HG02642 (cell line): Measurements from ENCODE around the gene BLM.
A peak's percentile ranks its signal among the peaks of the same experiment; 100 is the strongest.
"Not testable (repeated sequence)": the region's sequence is repeated elsewhere in the genome, so short reads cannot be mapped to it uniquely, and the experiment has no call there.

ENCODE experiments used
- ATAC-seq: cut with Tn5 transposase; IDR thresholded peaks from one replicate; pipeline ENCODE4 v1.9.1; 2021; ENCODE audit warnings: mild to moderate bottlenecking; ENCODE audit not compliant: unreplicated experiment, poor library complexity

Gene BLM

DNA sequence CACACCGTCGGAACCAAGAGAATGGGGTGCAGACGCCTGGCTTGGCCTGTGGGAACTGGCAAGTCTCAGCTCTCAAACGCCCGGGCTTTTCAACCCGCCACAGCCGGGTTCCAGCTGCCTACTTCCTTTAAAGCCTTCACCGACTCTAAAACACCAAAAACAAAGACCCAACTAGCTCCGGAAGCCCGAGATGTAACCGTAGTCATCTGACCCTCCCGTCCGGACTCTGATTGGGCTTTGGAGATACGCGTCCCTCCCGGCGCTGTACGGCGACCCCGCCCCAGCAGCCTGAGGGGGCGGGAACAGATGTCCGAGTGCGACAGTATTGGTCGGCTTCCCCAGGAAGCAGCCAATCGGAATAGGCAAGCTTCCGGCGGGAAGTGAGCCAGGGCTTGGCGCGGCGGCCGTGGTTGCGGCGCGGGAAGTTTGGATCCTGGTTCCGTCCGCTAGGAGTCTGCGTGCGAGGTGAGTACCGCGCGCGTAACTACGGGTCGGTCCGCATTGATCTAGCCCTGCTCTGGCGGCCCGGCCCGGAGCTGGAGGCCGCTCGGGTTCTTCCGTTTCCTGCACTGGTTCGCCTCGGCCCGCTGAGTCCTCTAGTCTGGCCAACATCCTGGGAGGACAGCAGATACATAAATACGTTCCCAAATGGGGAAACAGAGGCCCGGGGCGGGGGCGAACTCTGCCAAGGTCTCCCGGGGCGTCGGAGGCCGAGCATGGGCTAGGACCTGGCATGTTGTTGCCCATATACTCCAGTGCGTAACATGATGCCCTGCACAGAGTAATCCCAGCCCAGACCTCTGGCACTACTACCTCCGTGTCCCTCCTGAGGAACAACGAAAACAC lies at the start of gene BLM:
TSS of gene BLM (plus strand) at position 371 of the 846 bp plus-strand sequence. CDS start 30,047 bp downstream, outside the sequence.
- ATAC-seq: peak; percentile 99

GRCh38 chr15:90667755-90668345 lies 49.3 kb upstream of the BLM start:
- not testable (repeated sequence) for ATAC-seq

GRCh38 chr15:90670631-90671030 lies 46.5 kb upstream of the BLM start:
- ATAC-seq: not testable (repeated sequence)

DNA sequence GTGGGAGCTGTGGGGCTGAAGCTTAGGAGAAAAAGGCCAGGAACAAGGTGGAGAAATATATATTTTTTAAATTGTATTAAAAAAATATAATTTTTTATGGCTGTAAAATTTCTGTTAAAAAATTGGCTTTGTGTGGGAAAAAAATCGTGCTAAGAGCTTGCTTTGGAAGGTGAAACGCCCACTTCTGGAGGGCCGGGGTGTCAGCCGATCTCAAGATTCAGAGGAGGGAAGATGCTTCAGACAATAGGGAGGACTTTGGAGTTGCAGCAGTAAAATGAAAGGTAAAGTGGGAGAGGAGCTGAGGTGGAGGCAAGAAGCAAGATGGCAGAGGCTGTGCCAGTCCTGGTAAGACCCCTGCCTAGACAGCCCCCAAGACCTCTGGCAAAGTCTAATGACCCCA lies 45.9 kb upstream of the BLM start:
- no peak for ATAC-seq

GRCh38 chr15:90673357-90673756 lies 43.8 kb upstream of the BLM start:
- ATAC-seq: not testable (repeated sequence)

- no peak for ATAC-seq
Observed at GRCh38 chr15:90674476-90674875, 42.7 kb upstream of the BLM start.

DNA sequence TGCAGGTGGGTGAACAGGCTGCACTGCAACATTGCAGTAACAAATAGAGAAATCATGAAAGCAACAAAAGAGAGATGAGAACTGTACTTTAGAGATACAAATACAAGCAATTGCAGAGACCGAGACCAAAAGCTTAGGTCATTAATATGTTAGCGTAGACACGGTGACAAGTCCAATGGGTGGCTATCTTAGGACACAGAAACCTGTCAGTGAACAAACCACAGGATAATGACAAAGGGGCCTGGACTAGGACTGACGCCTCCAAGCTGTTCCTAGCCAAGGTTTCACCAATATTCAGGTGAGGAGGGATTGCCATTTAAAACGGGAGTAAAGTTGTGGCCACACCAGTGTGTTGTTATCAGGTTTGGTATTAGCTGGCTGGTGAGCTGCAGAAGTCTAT lies 41.7 kb upstream of the BLM start:
- no peak for ATAC-seq

DNA sequence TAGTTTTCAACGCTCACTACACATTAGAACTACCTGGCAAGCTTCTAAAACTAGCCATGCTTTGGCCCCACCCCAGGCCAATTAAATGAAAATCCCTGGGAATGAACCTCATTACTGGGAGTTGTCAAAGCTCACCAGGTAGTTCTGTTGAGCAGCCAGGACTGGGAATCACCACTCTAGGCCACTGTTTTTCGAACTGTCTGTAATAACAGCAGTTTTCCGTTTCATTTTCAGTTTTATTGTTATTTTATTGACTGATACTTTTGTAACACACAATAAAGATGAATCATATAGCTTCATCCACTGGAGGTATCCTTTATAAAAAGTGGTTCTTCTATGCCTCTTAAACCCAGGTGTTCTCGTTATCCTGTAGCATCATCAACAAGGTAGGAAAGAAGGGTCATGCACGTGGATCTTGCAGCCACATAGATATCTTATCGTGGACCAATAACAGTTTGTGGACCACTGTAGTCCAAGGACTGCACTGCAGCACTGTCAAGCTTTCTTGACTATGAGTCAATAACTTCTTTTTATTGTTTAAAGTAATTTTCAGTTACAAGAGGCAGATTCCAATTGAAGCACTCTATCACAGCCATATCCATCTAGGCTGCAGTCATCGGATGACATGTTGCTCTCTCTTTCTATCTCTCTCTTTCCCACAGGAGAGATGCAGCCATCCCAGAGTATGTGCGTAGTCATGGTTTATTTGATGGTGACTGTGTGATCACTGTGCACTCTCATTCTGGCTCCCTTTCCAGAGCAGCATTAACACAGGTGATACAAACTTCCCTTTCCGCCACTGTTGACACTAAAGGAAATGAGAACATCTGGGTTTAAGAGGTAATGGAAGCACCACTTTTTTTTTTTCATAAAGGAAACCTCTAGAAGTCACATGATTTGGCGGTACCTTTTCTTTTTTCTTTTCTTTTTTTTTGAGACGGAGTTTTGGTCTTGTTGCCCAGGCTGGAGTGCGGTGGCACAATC lies 39.0 kb upstream of the BLM start:
- ATAC-seq: no peak

DNA sequence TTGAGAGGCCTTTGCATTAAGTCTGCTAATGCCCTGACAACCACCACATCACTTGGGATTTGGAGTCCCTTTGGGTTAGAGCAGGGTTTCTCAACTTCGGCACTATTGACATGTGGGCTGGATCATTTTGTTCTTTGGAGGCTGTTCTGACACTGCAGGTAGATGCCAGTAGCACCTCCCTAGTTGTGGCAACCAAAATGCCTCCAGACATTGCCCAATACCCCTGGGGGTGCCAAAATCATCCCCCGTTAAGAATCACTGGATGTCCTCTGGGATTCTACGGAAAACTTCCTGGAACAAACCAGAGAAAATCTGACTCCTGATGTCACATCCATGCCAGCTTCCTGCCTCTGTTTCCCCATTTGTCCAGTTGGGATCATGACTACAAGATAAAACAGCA lies 37.2 kb upstream of the BLM start:
- no peak for ATAC-seq

GRCh38 chr15:90680371-90680935 lies 36.7 kb upstream of the BLM start:
- no peak for ATAC-seq

- no peak for ATAC-seq
Observed at GRCh38 chr15:90681056-90681455, 36.1 kb upstream of the BLM start.

DNA sequence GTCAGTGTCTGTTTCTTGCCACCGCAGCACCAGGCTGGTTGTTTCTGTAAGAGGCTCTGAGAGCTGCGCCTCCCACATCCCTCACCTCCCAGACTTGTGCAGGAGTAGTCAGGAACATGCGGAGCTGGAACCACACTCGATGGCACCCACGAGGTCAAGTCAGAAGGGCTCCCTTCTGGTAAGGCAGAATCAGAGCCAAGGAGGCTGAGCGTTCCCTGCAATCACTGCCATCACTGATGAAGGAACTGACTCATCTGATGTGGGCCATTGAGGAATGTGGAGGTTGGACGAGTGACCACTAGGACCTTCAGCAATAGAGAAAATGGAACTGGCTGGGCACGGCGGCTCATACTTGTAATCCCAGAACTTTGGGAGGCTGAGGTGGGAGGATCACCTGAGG lies 35.7 kb upstream of the BLM start:
- ATAC-seq: no peak

- ATAC-seq: no peak
Observed at GRCh38 chr15:90683371-90683770, 33.8 kb upstream of the BLM start.

GRCh38 chr15:90683876-90684275 lies 33.3 kb upstream of the BLM start:
- ATAC-seq: no peak

- ATAC-seq: no peak
Observed at GRCh38 chr15:90684281-90684680, 32.9 kb upstream of the BLM start.

DNA sequence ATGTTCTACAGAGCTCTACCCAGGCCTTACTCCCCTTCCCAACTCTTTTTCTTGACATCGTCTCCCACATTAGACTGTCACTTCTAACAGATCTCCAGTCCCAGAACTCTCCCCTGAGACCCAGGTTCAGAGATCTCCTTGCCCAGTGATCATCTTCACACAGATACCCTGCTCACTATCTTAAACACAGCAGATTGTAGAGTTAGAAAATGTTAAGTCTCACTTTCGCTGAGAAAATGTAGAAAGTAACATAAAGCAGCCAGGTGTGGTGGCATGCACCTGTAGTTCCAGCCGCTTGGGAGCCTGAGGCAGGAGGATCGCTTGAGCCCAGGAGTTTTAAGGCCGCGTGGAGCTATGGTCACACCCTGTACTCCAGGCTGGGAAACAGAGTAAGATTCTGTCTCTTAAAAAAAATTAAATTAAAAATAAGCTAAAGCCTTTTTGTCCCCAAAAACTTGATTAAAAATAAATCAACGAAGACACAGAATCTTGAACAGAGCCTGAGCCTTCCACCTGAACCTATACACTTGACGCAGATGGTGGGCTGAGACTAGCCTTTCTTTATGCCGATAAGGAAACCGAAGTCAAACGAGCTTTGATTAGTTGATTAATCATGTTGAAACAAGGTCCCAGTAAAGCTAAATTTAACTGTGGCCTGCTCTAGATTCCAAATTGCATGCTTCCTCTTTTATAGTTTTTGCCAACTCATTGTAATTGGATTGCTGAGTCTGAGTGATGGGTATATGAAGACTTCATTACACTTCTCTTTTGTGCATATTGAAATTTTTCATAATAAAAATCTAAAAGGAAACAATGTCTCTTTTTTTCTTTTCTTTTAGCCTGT lies 31.3 kb upstream of the BLM start:
- ATAC-seq: peak; percentile 27

- peak; percentile 74 for ATAC-seq
Observed at GRCh38 chr15:90686435-90687218, 30.5 kb upstream of the BLM start.

- not testable (repeated sequence) for ATAC-seq
Observed at GRCh38 chr15:90689326-90689961, 27.7 kb upstream of the BLM start.
